ENCODE data around the gene UBAC1.

DNA sequence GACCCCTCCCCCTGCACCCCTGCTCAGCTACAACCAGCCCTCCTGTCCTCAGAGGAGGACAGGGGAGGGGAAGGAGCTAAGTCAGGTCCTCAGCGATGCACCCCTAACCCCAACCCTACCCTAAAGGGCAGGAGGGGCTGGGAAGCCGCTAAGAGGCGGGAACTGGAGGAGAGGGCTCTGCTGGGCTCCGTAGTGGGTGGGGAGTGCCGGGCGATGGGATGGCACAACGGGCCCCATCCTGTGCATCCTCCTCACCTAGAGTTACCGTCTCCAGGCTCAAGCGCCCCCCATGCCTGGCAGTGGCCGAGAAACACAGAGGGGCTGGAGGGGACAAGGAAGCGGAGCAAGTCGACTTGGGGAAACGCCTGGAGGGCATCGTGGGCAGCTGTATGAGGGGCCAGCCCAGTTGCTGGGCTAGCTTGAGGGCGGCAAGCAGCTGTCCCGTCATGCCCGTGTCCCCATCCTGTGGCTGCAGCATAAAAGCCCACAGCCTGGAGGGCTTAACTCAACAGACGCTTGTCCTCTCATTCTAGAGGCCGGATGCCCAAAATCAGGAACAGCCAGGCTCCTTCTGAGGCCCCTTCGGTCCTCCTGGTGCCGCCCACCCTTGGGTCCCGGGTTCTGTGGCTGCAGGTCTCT lies 23.0 kb upstream of the UBAC1 start:
- TF ChIP-seq ZSCAN29 (IDR thresholded peaks at IDR 0.05) (no peak), PAX8 (IDR thresholded peaks at IDR 0.05) (no peak), EZH2 (IDR thresholded peaks at IDR 0.05; ENCODE audit: borderline replicate concordance, control insufficient read depth, low read depth, low read length) (no peak), HCFC1 (IDR thresholded peaks at IDR 0.05; ENCODE audit: low read length) (no peak), BRCA1 (IDR thresholded peaks at IDR 0.05; ENCODE audit: low read depth, low read length) (no peak), POLR2A (IDR thresholded peaks at IDR 0.05; ENCODE audit: low read depth, low read length) (no peak), RCOR1 (conservative IDR thresholded peaks at IDR 0.05; ENCODE audit: low read depth, low read length) (no peak), MAX (IDR thresholded peaks at IDR 0.05; ENCODE audit: low read depth, low read length) (no peak), ZZZ3 (IDR thresholded peaks at IDR 0.05; ENCODE audit: control insufficient read depth, insufficient read length, low read depth) (no peak), SMC3 (IDR thresholded peaks at IDR 0.05; ENCODE audit: borderline replicate concordance, low read length) (no peak)
- TF ChIP-seq, protein P1, sequence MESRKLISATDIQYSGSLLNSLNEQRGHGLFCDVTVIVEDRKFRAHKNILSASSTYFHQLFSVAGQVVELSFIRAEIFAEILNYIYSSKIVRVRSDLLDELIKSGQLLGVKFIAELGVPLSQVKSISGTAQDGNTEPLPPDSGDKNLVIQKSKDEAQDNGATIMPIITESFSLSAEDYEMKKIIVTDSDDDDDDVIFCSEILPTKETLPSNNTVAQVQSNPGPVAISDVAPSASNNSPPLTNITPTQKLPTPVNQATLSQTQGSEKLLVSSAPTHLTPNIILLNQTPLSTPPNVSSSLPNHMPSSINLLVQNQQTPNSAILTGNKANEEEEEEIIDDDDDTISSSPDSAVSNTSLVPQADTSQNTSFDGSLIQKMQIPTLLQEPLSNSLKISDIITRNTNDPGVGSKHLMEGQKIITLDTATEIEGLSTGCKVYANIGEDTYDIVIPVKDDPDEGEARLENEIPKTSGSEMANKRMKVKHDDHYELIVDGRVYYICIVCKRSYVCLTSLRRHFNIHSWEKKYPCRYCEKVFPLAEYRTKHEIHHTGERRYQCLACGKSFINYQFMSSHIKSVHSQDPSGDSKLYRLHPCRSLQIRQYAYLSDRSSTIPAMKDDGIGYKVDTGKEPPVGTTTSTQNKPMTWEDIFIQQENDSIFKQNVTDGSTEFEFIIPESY (IDR thresholded peaks at IDR 0.05), result no peak
- TF ChIP-seq, protein P2, sequence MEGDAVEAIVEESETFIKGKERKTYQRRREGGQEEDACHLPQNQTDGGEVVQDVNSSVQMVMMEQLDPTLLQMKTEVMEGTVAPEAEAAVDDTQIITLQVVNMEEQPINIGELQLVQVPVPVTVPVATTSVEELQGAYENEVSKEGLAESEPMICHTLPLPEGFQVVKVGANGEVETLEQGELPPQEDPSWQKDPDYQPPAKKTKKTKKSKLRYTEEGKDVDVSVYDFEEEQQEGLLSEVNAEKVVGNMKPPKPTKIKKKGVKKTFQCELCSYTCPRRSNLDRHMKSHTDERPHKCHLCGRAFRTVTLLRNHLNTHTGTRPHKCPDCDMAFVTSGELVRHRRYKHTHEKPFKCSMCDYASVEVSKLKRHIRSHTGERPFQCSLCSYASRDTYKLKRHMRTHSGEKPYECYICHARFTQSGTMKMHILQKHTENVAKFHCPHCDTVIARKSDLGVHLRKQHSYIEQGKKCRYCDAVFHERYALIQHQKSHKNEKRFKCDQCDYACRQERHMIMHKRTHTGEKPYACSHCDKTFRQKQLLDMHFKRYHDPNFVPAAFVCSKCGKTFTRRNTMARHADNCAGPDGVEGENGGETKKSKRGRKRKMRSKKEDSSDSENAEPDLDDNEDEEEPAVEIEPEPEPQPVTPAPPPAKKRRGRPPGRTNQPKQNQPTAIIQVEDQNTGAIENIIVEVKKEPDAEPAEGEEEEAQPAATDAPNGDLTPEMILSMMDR (IDR thresholded peaks at IDR 0.05 in 2 of 3, conservative IDR thresholded peaks at IDR 0.05 in 1 of 3; ENCODE audit: control insufficient read depth in 2 of 3, extremely low read depth in 1 of 3, insufficient read depth in 1 of 3, low read depth in 3 of 3, low read length in 3 of 3), result no peak
